GM12878 (cell line): ENCODE results near the gene SUFU. TPM values are rescaled to one million over a fixed set of nuclear protein-coding genes. Genes with fewer than 3 reads are reported as not detected.

Experiments used
- ATAC-seq: fragments of 200-7000 bp; cut with Tn5 transposase; 3 replicates; pipeline ENCODE4 v1.9.1; 2020; ENCODE audit warnings: mild to moderate bottlenecking, moderate library complexity
- BruUV-seq: library from RNA; stranded (reverse); fragments of 400-500 nt; replicated peaks from 2 replicates; lab custom pipeline; 2021; lab: Mats Ljungman, UMichigan
- CTCF ChIA-PET: fragments of 300-600 bp; sonication (Branson Sonifier 250); formaldehyde crosslinking; extraction: SDS; loops from one replicate; lab custom pipeline; 2021; ENCODE audit warnings: inconsistent platforms; lab: Yijun Ruan, JAX
- POLR2A ChIA-PET: fragments of 350-600 bp; formaldehyde crosslinking; extraction: SDS; loops from one replicate; lab custom pipeline; 2021; ENCODE audit warnings: inconsistent platforms; lab: Charles Lee
- RAD21 ChIA-PET: fragments of 300-600 bp; sonication (Branson Sonifier 250); formaldehyde crosslinking; loops from one replicate; lab custom pipeline; 2023; ENCODE audit warnings: antibody characterized with exemption; ENCODE audit not compliant: unreplicated experiment; lab: Charles Lee
- SMC1A ChIA-PET: fragments of 300-600 bp; sonication (Branson Sonifier 250); formaldehyde crosslinking; loops from one replicate; lab custom pipeline; 2023; ENCODE audit not compliant: unreplicated experiment, uncharacterized antibody; lab: Charles Lee
- DNase-seq: peaks from one replicate; pipeline ENCODE4 v3.0.0-alpha.2; 2011; ENCODE audit warnings: low read depth, low spot score
- FAIRE-seq: peaks from 3 replicates; lab custom pipeline; 2011; peaks lifted over from hg19 to GRCh38; lab: Jason Lieb, UNC
- H2AFZ ChIP-seq: 2 replicates; pipeline ENCODE4 v1.6.0; 2011; ENCODE audit warnings: low read depth, low read length, control low read depth; ENCODE audit not compliant: control insufficient read depth
- H3K27ac ChIP-seq: 2 replicates; pipeline ENCODE4 v1.5.1; 2011; ENCODE audit warnings: control low read depth; ENCODE audit not compliant: control insufficient read depth, insufficient read depth
- H3K27me3 ChIP-seq, 2 experiments: replicated peaks in 1 of 2; 2 replicates each; pipeline versions ENCODE4 v1.6.0 to v1.6.1; 2011; ENCODE audit warnings: low read length in 1 of 2; ENCODE audit not compliant: control insufficient read depth in 2 of 2, insufficient read depth in 2 of 2
- H3K36me3 ChIP-seq, 2 experiments: 2 replicates each; pipeline ENCODE4 v1.5.1; 2011; ENCODE audit warnings: low read length in 1 of 2; ENCODE audit not compliant: control insufficient read depth in 2 of 2, insufficient read depth in 2 of 2
- H3K4me1 ChIP-seq: 2 replicates; pipeline ENCODE4 v1.6.1; 2011; ENCODE audit warnings: mild to moderate bottlenecking, low read length, moderate library complexity, mixed read lengths; ENCODE audit not compliant: control insufficient read depth, insufficient read depth
- H3K4me2 ChIP-seq: 2 replicates; pipeline ENCODE4 v1.6.0; 2011; ENCODE audit warnings: control low read depth; ENCODE audit not compliant: control insufficient read depth, insufficient read depth
- H3K4me3 ChIP-seq: fragments of 200-600 bp; sonication (generic); 2 replicates; pipeline ENCODE4 v1.5.1; 2016
- H3K79me2 ChIP-seq: 2 replicates; pipeline ENCODE4 v1.6.0; 2011; ENCODE audit warnings: low read length; ENCODE audit not compliant: control insufficient read depth, insufficient read depth
- H3K9ac ChIP-seq: 2 replicates; pipeline ENCODE4 v1.8.0; 2011; ENCODE audit warnings: low read length, control low read depth, mixed read lengths; ENCODE audit not compliant: control insufficient read depth, insufficient read depth
- H3K9me3 ChIP-seq: replicated peaks from 3 replicates; pipeline ENCODE4 v1.5.1; 2011; ENCODE audit warnings: mild to moderate bottlenecking, low read length; ENCODE audit not compliant: control insufficient read depth, insufficient read depth
- H4K20me1 ChIP-seq: 2 replicates; pipeline ENCODE4 v1.6.0; 2011; ENCODE audit not compliant: control insufficient read depth, insufficient read depth
- BACH1 ChIP-seq: fragments of 450-650 bp; IDR thresholded peaks from 2 replicates; pipeline ENCODE4 v1.6.1; 2017; ENCODE audit warnings: mild to moderate bottlenecking, borderline replicate concordance
- FOXM1 ChIP-seq: IDR thresholded peaks from 2 replicates; pipeline ENCODE4 v1.6.1; 2012; ENCODE audit warnings: low read depth, mild to moderate bottlenecking, inconsistent platforms, low read length, moderate library complexity
- PAX5 ChIP-seq: IDR thresholded peaks from 2 replicates; pipeline ENCODE4 v1.6.1; 2011; ENCODE audit warnings: low read depth, low read length, borderline replicate concordance
- POLR2AphosphoS5 ChIP-seq: IDR thresholded peaks from 2 replicates; pipeline ENCODE4 v1.6.1; 2011; ENCODE audit warnings: mild to moderate bottlenecking, low read length, inconsistent platforms
- ZBTB33 ChIP-seq: fragments of 450-650 bp; IDR thresholded peaks from 2 replicates; pipeline ENCODE4 v1.6.1; 2017; ENCODE audit warnings: mild to moderate bottlenecking
- WGBS: methylation state at CpG from one replicate; pipeline ENCODE4 v1.1.6; 2016; ENCODE audit warnings: low lambda C conversion rate; ENCODE audit not compliant: insufficient replicate concordance, insufficient coverage; ENCODE audit errors: missing lambda C conversion rate; 5-methylcytosine and 5-hydroxymethylcytosine counted together
- in situ Hi-C: fragments of 300-500 bp; cut with MboI; formaldehyde crosslinking; loops from 9 replicates; pipeline ENCODE4 v1.14.3; 2018; ENCODE audit warnings: mixed read lengths
- intact Hi-C: fragments of 100-400 bp; cut with micrococcal nuclease; formaldehyde crosslinking; loops from one replicate; pipeline ENCODE4 v1.14.2; 2022; ENCODE audit not compliant: unreplicated experiment
- polyA plus RNA-seq, 11 experiments: library from polyadenylated mRNA; depleted of rRNA in 4 of 11; unstranded in 6 of 11; stranded (reverse) in 5 of 11; fragments of >200 nt; fragmentation: Nextera tagmentation in 4 of 11; fragmentation: Illumina TruSeq in 1 of 11; extraction: Ambion mirVana in 4 of 11; extraction: Trizol in 1 of 11; gene quantifications; 1 replicate in 1 of 11; 2 replicates in 10 of 11; pipeline versions ENCODE4 v1.2.1 to v1.2.3, GENCODE V29; 2011 to 2016; ENCODE audit warnings: inconsistent platforms in 2 of 11, missing spikeins in 2 of 11, low read depth in 1 of 11
- total RNA-seq, 4 experiments: library from RNA; depleted of rRNA in 3 of 4; stranded (reverse); fragments of >200 nt in 3 of 4; fragmentation: Illumina TruSeq in 1 of 4; extraction: Trizol in 1 of 4; gene quantifications; 2 replicates each; pipeline versions ENCODE4 v1.2.1 to v1.2.3, GENCODE V29; 2013 to 2021

The SUFU gene
- total and polyA plus RNA-seq, 10 of the 15 experiments (the other 5 are each of a cell fraction or from before 2014, with no cell fraction given) = 0.68 to 7.7 (median 2.4) TPM

- TF ChIP-seq PAX5 (no peak), POLR2AphosphoS5 (no peak), FOXM1 (no peak)
Observed at GRCh38 chr10:102557569-102557968, 53.8 kb downstream of the SUFU start (continued).

GRCh38 chr10:102559764-102560163, 56.0 kb downstream of the SUFU start:
- H2AFZ ChIP-seq = no peak overlapping the region
- H3K4me1 ChIP-seq = peaks cover 21% of the 10 kb centered on the region
- H3K27me3 ChIP-seq = no peaks in the 10 kb centered on the region
- no peaks in the 10 kb centered on the region for H3K9me3 ChIP-seq
- no peaks in the 10 kb centered on the region for H3K79me2 ChIP-seq
- DNase-seq (no peak), FAIRE-seq (no peak), ATAC-seq (no peak)
- in situ Hi-C loops = no loop called here
- ChIA-PET RAD21 (no interaction called here), CTCF (no interaction called here), SMC1A (no interaction called here), POLR2A (no interaction called here)
- intact Hi-C loops = no loop called here
- no peaks in the 10 kb centered on the region for H3K36me3 ChIP-seq
- WGBS = 75% methylated on average over 4 of the region's 4 CpGs
- no TSS peak for BruUV-seq
- TF ChIP-seq BACH1 (no peak), ZBTB33 (no peak)
- H3K9ac ChIP-seq = no peak overlapping the region
- H3K4me2 ChIP-seq = no peak overlapping the region
- no peak overlapping the region for H3K4me3 ChIP-seq
- H4K20me1 ChIP-seq = no peaks in the 10 kb centered on the region
- H3K27ac ChIP-seq = no peak overlapping the region
